IMR-90 (cell line): ENCODE measurements around the gene INMT. TPM values are rescaled to one million over a fixed set of nuclear protein-coding genes. Genes with fewer than 3 reads are reported as not detected.

Experiments
- ATAC-seq: fragments of 200-7000 bp; cut with Tn5 transposase; 2 replicates; pipeline ENCODE4 v1.9.1; 2020; ENCODE audit warnings: low read depth, mild to moderate bottlenecking, moderate library complexity
- BruUV-seq: library from RNA; stranded (reverse); fragments of 400-500 nt; replicated peaks from 2 replicates; lab custom pipeline; 2021; lab: Mats Ljungman, UMichigan
- CTCF ChIA-PET: fragments of 300-600 bp; formaldehyde crosslinking; extraction: SDS; loops from one replicate; lab custom pipeline; 2021; ENCODE audit warnings: antibody characterized with exemption; lab: Yijun Ruan, JAX
- POLR2A ChIA-PET: fragments of 300-600 bp; sonication (Branson Sonifier 250); formaldehyde crosslinking; loops from one replicate; lab custom pipeline; 2022; ENCODE audit warnings: antibody characterized with exemption; ENCODE audit not compliant: unreplicated experiment; lab: Charles Lee
- DNase-seq: peaks from one replicate; pipeline ENCODE4 v3.0.0; 2013
- H2AFZ ChIP-seq: replicated peaks from 2 replicates; pipeline ENCODE3; 2013; ENCODE audit warnings: low read length, mild to moderate bottlenecking; ENCODE audit not compliant: poor library complexity
- H2AK5ac ChIP-seq: 2 replicates; pipeline ENCODE4 v1.6.1; 2013; ENCODE audit warnings: low read depth, low read length, inconsistent platforms
- H2AK9ac ChIP-seq: replicated peaks from 2 replicates; pipeline ENCODE3; 2013; ENCODE audit warnings: mild to moderate bottlenecking, low read depth, low read length, moderate library complexity; ENCODE audit not compliant: poor library complexity
- H2BK120ac ChIP-seq: 2 replicates; pipeline ENCODE4 v1.6.1; 2013; ENCODE audit warnings: low read depth, low read length, inconsistent platforms
- H2BK15ac ChIP-seq: 3 replicates; pipeline ENCODE4 v1.6.1; 2013; ENCODE audit warnings: low read depth, low read length, inconsistent platforms
- H2BK20ac ChIP-seq: 2 replicates; pipeline ENCODE4 v1.6.1; 2013; ENCODE audit warnings: low read depth, mild to moderate bottlenecking, inconsistent platforms, low read length, moderate library complexity
- H2BK5ac ChIP-seq: 2 replicates; pipeline ENCODE4 v1.6.1; 2013; ENCODE audit warnings: mild to moderate bottlenecking, low read depth, low read length, inconsistent platforms; ENCODE audit not compliant: poor library complexity, severe bottlenecking
- H3K14ac ChIP-seq: replicated peaks from 2 replicates; pipeline ENCODE4 v1.6.1; 2013; ENCODE audit warnings: low read depth, low read length, inconsistent platforms
- H3K18ac ChIP-seq: 2 replicates; pipeline ENCODE4 v1.6.1; 2013; ENCODE audit warnings: low read depth, low read length, control low read depth
- H3K23ac ChIP-seq: 2 replicates; pipeline ENCODE4 v1.6.1; 2013; ENCODE audit warnings: low read depth, low read length, inconsistent platforms
- H3K27ac ChIP-seq: 2 replicates; pipeline ENCODE4 v1.5.1; 2013; ENCODE audit warnings: mild to moderate bottlenecking, control low read depth, low read length; ENCODE audit not compliant: insufficient read depth
- H3K27me3 ChIP-seq: 2 replicates; pipeline ENCODE4 v1.6.1; 2013; ENCODE audit warnings: low read length; ENCODE audit not compliant: control insufficient read depth, insufficient read depth
- H3K36me3 ChIP-seq: 2 replicates; pipeline ENCODE4 v1.6.1; 2013; ENCODE audit warnings: low read length, mixed read lengths; ENCODE audit not compliant: control insufficient read depth, insufficient read depth
- H3K4ac ChIP-seq: 2 replicates; pipeline ENCODE4 v1.6.1; 2013; ENCODE audit warnings: low read depth, low read length, inconsistent platforms
- H3K4me1 ChIP-seq: 2 replicates; pipeline ENCODE4 v1.6.1; 2013; ENCODE audit warnings: low read length, mixed read lengths; ENCODE audit not compliant: control insufficient read depth, insufficient read depth
- H3K4me2 ChIP-seq: 2 replicates; pipeline ENCODE4 v1.6.1; 2013; ENCODE audit warnings: low read depth, mild to moderate bottlenecking, control low read depth, low read length, moderate library complexity
- H3K4me3 ChIP-seq: 2 replicates; pipeline ENCODE4 v1.5.1; 2013; ENCODE audit warnings: low read depth, mild to moderate bottlenecking, control low read depth, low read length, moderate library complexity; ENCODE audit not compliant: insufficient read depth
- H3K56ac ChIP-seq: 2 replicates; pipeline ENCODE4 v1.6.1; 2013; ENCODE audit warnings: low read length, inconsistent platforms; ENCODE audit not compliant: insufficient read depth; ENCODE audit errors: extremely low read depth
- H3K79me1 ChIP-seq, 2 experiments: 2 replicates each; pipeline ENCODE4 v1.6.1; 2013; ENCODE audit warnings: low read length in 2 of 2, inconsistent platforms in 1 of 2, low read depth in 1 of 2
- H3K9ac ChIP-seq: 2 replicates; pipeline ENCODE4 v1.6.1; 2013; ENCODE audit warnings: low read depth, low read length, control low read depth
- H3K9me1 ChIP-seq: 2 replicates; pipeline ENCODE4 v1.6.1; 2013; ENCODE audit warnings: low read length, inconsistent platforms; ENCODE audit not compliant: insufficient read depth
- H3K9me3 ChIP-seq: 2 replicates; pipeline ENCODE4 v1.6.1; 2013; ENCODE audit warnings: low read length; ENCODE audit not compliant: control insufficient read depth, insufficient read depth
- H4K20me1 ChIP-seq: 2 replicates; pipeline ENCODE4 v1.6.1; 2013; ENCODE audit warnings: low read length, inconsistent platforms; ENCODE audit not compliant: insufficient read depth
- H4K5ac ChIP-seq: 2 replicates; pipeline ENCODE4 v1.6.1; 2013; ENCODE audit warnings: mild to moderate bottlenecking, low read depth, low read length, control low read depth
- H4K8ac ChIP-seq, 2 experiments: 2 replicates each; pipeline ENCODE4 v1.6.1; 2013; ENCODE audit warnings: low read depth in 2 of 2, low read length in 2 of 2, control low read depth in 1 of 2, inconsistent platforms in 1 of 2
- H4K91ac ChIP-seq: 2 replicates; pipeline ENCODE4 v1.6.1; 2013; ENCODE audit warnings: low read depth, low read length, inconsistent platforms; ENCODE audit not compliant: insufficient read depth
- BHLHE40 ChIP-seq: fragments of 150-350 bp; IDR thresholded peaks from 2 replicates; pipeline ENCODE4 v1.6.1; 2016; ENCODE audit warnings: mild to moderate bottlenecking, low read depth, low read length
- CEBPB ChIP-seq: IDR thresholded peaks from 2 replicates; pipeline ENCODE4 v1.6.1; 2012; ENCODE audit warnings: low read depth, low read length, improper control_type of control experiment
- CHD1 ChIP-seq: IDR thresholded peaks from 2 replicates; pipeline ENCODE4 v1.6.1; 2012; ENCODE audit warnings: low read depth, low read length, improper control_type of control experiment
- CTCF ChIP-seq: conservative IDR thresholded peaks from 2 replicates; pipeline ENCODE4 v1.5.1; 2012; ENCODE audit warnings: mild to moderate bottlenecking, low read depth, low read length, improper control_type of control experiment
- FOS ChIP-seq: fragments of 150-350 bp; IDR thresholded peaks from 2 replicates; pipeline ENCODE4 v1.6.1; 2016; ENCODE audit warnings: low read depth, low read length
- MAFK ChIP-seq: IDR thresholded peaks from 2 replicates; pipeline ENCODE4 v1.6.1; 2012; ENCODE audit warnings: low read depth, low read length, improper control_type of control experiment
- MAZ ChIP-seq: IDR thresholded peaks from 2 replicates; pipeline ENCODE4 v1.6.1; 2012; ENCODE audit warnings: low read depth, mild to moderate bottlenecking, low read length, improper control_type of control experiment, moderate library complexity, borderline replicate concordance
- MXI1 ChIP-seq: IDR thresholded peaks from 2 replicates; pipeline ENCODE4 v1.6.1; 2012; ENCODE audit warnings: low read depth, mild to moderate bottlenecking, low read length, moderate library complexity, borderline replicate concordance
- NFE2L2 ChIP-seq: fragments of 150-350 bp; IDR thresholded peaks from 2 replicates; pipeline ENCODE4 v1.6.1; 2016; ENCODE audit warnings: low read depth, mild to moderate bottlenecking, low read length
- POLR2A ChIP-seq: IDR thresholded peaks from 2 replicates; pipeline ENCODE4 v1.6.1; 2012; ENCODE audit warnings: mild to moderate bottlenecking, low read depth, low read length
- RAD21 ChIP-seq: IDR thresholded peaks from 2 replicates; pipeline ENCODE4 v1.6.1; 2012; ENCODE audit warnings: low read length, improper control_type of control experiment
- RCOR1 ChIP-seq: IDR thresholded peaks from 2 replicates; pipeline ENCODE4 v1.6.1; 2012; ENCODE audit warnings: mild to moderate bottlenecking, low read length, improper control_type of control experiment; ENCODE audit not compliant: insufficient replicate concordance
- RFX5 ChIP-seq: IDR thresholded peaks from 2 replicates; pipeline ENCODE4 v1.8.0; 2012; ENCODE audit warnings: low read depth, mild to moderate bottlenecking, low read length, moderate library complexity
- SMC3 ChIP-seq: fragments of 150-350 bp; IDR thresholded peaks from 2 replicates; pipeline ENCODE4 v1.6.1; 2016; ENCODE audit warnings: low read depth, mild to moderate bottlenecking, antibody characterized with exemption, low read length, moderate library complexity
- WGBS, 2 experiments: methylation state at CpG; one replicate each; pipeline versions ENCODE4 v1.1.5 to v1.1.7; 2013; ENCODE audit warnings: missing lambda C conversion rate in 2 of 2; ENCODE audit not compliant: insufficient read length in 1 of 2; ENCODE audit errors: extremely low coverage in 2 of 2; 5-methylcytosine and 5-hydroxymethylcytosine counted together
- dilution Hi-C: fragments of 300-500 bp; cut with HindIII; formaldehyde crosslinking; loops from one replicate; pipeline ENCODE4 v1.14.3; 2018; ENCODE audit warnings: low sequenced_read_pairs; ENCODE audit not compliant: unreplicated experiment
- in situ Hi-C: fragments of 300-500 bp; cut with MboI; formaldehyde crosslinking; loops from 3 replicates; pipeline ENCODE4 v1.14.3; 2019; ENCODE audit warnings: low sequenced_read_pairs, inconsistent platforms, mixed read lengths
- intact Hi-C: fragments of 100-400 bp; cut with micrococcal nuclease; formaldehyde crosslinking; loops from 2 replicates; pipeline ENCODE4 v1.10.0; 2022
- polyA plus RNA-seq, 3 experiments: library from polyadenylated mRNA; depleted of rRNA; stranded (reverse); fragments of >200 nt; gene quantifications; 2 replicates each; pipeline ENCODE4 v1.2.3, GENCODE V29; 2012; ENCODE audit warnings: low replicate concordance in 1 of 3
- total RNA-seq: library from RNA; depleted of rRNA; stranded (reverse); fragments of >200 nt; gene quantifications from 2 replicates; pipeline ENCODE4 v1.2.3, GENCODE V29; 2012
- TF ChIP-seq, protein P1 (sequence below): fragments of 150-350 bp; IDR thresholded peaks from 2 replicates; pipeline ENCODE4 v1.6.1; 2017; ENCODE audit warnings: mild to moderate bottlenecking, antibody characterized with exemption, low read length, low read depth
- TF ChIP-seq, protein P2 (sequence below): fragments of 150-350 bp; IDR thresholded peaks from 2 replicates; pipeline ENCODE4 v1.6.1; 2016; ENCODE audit warnings: low read depth, mild to moderate bottlenecking, low read length, moderate library complexity, borderline replicate concordance

Gene INMT
- total and polyA plus RNA-seq, 2 of the 4 experiments (the other 2 are of a cell fraction): 0.39 to 2.2 TPM

- DNase-seq (no peak), ATAC-seq (no peak)
- no TSS peak for BruUV-seq
- Histone ChIP-seq H4K8ac (no peak overlapping the region), H2AFZ (no peak overlapping the region), H3K9me1 (no peaks in the 10 kb centered on the region; the same call in 1 of the 2 replicates), H3K27ac (no peak overlapping the region), H3K4me3 (no peak overlapping the region), H3K4me2 (no peak overlapping the region), H3K14ac (no peak overlapping the region), H3K56ac (no peak overlapping the region), H2BK15ac (no peak overlapping the region), H2AK5ac (no peak overlapping the region), H3K4ac (no peak overlapping the region), H4K5ac (no peak overlapping the region), H3K4me1 (peaks cover 12% of the 10 kb centered on the region; the same call in 1 of the 2 replicates), H3K23ac (no peak overlapping the region), H3K27me3 (0 out of 2 replicates have a peak, but pooled peaks cover 2% of the 10 kb centered on the region), H3K9me3 (0 out of 2 replicates have a peak, but pooled peaks cover 2% of the 10 kb centered on the region), H2AK9ac (no peak overlapping the region), H3K9ac (no peak overlapping the region), H2BK20ac (no peak overlapping the region), H3K18ac (no peak overlapping the region), H3K79me1 (no peaks in the 10 kb centered on the region), H4K20me1 (no peaks in the 10 kb centered on the region), H3K36me3 (no peaks in the 10 kb centered on the region), H2BK5ac (no peak overlapping the region), H2BK120ac (no peak overlapping the region), H4K91ac (no peak overlapping the region)
- ChIA-PET POLR2A (no interaction called here), CTCF (no interaction called here)
- WGBS, 2 experiments: no CpG with 5 or more reads among the region's 2 CpGs
- dilution Hi-C loops: no loop called here
- no peak for TF ChIP-seq RFX5
- TF ChIP-seq MAFK: no peak
- TF ChIP-seq, protein P1, sequence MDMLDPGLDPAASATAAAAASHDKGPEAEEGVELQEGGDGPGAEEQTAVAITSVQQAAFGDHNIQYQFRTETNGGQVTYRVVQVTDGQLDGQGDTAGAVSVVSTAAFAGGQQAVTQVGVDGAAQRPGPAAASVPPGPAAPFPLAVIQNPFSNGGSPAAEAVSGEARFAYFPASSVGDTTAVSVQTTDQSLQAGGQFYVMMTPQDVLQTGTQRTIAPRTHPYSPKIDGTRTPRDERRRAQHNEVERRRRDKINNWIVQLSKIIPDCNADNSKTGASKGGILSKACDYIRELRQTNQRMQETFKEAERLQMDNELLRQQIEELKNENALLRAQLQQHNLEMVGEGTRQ: no peak
- TF ChIP-seq, protein P2, sequence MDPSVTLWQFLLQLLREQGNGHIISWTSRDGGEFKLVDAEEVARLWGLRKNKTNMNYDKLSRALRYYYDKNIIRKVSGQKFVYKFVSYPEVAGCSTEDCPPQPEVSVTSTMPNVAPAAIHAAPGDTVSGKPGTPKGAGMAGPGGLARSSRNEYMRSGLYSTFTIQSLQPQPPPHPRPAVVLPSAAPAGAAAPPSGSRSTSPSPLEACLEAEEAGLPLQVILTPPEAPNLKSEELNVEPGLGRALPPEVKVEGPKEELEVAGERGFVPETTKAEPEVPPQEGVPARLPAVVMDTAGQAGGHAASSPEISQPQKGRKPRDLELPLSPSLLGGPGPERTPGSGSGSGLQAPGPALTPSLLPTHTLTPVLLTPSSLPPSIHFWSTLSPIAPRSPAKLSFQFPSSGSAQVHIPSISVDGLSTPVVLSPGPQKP: no peak
- TF ChIP-seq CEBPB: no peak
- no peak for TF ChIP-seq CHD1
- TF ChIP-seq RCOR1: no peak
- no peak for TF ChIP-seq SMC3
- TF ChIP-seq CTCF: no peak
- TF ChIP-seq MAZ: no peak
- TF ChIP-seq POLR2A: no peak
- TF ChIP-seq BHLHE40: no peak
- TF ChIP-seq MXI1: no peak
- no peak for TF ChIP-seq RAD21
- no peak for TF ChIP-seq FOS
- TF ChIP-seq NFE2L2: no peak
- in situ Hi-C loops: no loop called here
- intact Hi-C loops: no loop called here
These were observed 13.5 kb downstream of the INMT start for GRCh38 chr7:30765408-30765807.
